ENCODE results near the gene XRN1.

- TF ChIP-seq, protein P1, sequence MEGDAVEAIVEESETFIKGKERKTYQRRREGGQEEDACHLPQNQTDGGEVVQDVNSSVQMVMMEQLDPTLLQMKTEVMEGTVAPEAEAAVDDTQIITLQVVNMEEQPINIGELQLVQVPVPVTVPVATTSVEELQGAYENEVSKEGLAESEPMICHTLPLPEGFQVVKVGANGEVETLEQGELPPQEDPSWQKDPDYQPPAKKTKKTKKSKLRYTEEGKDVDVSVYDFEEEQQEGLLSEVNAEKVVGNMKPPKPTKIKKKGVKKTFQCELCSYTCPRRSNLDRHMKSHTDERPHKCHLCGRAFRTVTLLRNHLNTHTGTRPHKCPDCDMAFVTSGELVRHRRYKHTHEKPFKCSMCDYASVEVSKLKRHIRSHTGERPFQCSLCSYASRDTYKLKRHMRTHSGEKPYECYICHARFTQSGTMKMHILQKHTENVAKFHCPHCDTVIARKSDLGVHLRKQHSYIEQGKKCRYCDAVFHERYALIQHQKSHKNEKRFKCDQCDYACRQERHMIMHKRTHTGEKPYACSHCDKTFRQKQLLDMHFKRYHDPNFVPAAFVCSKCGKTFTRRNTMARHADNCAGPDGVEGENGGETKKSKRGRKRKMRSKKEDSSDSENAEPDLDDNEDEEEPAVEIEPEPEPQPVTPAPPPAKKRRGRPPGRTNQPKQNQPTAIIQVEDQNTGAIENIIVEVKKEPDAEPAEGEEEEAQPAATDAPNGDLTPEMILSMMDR (IDR thresholded peaks at IDR 0.05; ENCODE audit: low read depth, low read length, poor library complexity, severe bottlenecking), result no peak
- no peak for TF ChIP-seq EZH2phosphoT487 (IDR thresholded peaks at IDR 0.05; ENCODE audit: borderline replicate concordance, low read length)
Measured at GRCh38 chr3:142273501-142273900, 174.3 kb downstream of the XRN1 start.

Measured in DOHH2 (cell line).